Raji (cell line): ENCODE measurements around the gene ZDHHC24.

Experiments used
- POLR2A ChIP-seq: IDR thresholded peaks from 2 replicates; pipeline ENCODE4 v1.6.1; 2011; ENCODE audit warnings: low read depth, low read length, control low read depth; ENCODE audit not compliant: insufficient read depth

The ZDHHC24 gene

DNA sequence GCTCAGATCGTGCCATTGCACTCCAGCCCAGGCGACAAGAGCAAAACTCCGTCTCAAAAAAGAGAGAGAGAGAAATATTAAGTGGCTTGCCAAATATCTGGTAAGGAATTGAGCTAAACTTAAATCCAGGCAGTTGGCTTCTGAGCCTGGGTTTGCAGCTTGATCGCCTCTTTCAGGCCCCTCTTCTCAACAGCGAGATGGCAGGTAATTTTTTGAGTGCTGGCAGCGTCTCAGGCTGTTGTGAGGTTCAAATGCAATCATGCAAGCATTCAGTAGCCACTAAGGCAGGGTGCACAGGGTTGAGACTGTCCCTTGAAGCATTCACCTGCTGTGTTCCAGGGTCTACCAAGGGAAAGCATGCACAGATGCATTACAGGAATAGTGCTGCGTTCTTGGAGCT is 23.2 kb upstream of the ZDHHC24 start:
- TF ChIP-seq POLR2A: no peak

DNA sequence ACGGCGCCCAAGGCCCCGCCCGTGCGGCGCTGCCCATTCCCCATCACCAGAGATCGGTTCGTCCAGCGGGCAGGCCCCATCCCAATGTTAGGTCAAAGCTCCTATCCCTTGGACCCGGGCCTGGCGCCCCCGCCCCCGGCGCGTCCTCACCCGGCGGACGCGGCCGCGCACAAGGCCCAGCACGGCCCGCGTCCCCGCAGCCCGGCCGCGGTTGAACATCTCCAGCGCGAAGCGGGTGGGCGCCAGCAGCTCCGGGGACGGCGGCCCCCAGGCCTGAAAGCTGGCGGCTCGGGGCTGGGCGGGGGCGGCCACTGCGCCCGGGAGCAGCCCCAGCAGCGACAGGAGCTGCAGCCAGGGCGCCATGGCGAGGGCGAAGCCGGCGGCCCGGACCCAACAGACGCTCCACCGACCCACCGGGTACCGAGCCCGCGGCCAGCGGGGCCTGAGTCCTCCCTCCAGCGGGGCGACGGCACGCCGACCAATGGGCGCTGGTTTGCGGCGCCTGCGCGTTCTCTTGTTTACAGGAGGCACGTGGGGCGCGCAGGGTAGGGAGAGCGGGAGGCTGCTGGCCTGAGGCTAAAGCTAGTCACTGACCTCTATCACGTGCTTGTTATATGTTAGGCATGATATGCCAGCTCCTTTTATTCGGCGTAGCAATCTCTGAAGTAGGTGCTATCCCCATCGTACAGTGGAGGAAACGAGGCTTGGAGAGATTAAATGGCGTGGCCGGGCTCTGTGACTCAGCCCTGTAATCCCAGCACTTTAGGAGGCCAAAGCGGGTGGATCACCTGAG is 22.5 kb upstream of the ZDHHC24 start, which contains the start of gene CTSF:
Gene CTSF (minus strand): TSS at position 483 of the 793 bp plus-strand sequence. CDS start 120 bp downstream, at position 363.
- no peak for TF ChIP-seq POLR2A

DNA sequence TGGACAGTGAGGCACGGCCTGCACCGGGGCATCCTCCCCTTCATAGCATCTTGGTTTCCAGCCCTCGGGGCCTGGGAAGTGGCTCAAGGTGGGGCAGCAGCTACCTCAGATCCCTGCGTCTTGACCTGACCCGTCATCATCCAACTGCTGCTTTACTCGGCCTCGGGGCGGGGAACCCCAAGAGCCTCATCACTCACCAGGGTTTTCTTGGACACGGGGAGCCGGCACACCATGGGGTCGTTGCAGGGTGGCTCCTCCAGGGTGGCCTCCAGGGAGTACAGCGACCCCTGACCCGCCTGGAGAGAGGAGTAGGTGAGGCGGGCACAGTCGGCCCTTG is 21.9 kb upstream of the ZDHHC24 start:
- TF ChIP-seq POLR2A: no peak

DNA sequence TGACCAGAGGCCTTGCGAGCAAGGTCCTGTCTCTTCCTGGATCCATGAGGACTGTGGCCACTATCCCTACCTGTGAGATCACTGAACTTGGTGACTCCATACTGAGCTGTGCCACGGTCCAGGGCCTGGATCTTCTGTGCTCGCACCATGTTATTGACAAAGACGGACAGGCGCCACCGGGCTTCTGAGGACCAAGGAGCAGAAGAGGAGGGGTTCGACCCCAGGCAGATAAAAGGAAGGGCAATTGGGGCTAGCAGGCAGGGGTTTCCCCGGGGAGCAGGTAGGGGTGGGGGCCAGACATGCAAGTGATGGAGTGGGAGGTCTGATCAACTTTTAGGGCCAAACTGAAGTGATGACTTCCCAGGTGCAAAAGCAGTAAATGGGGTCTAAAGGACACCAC is 20.4 kb upstream of the ZDHHC24 start:
- no peak for TF ChIP-seq POLR2A

DNA sequence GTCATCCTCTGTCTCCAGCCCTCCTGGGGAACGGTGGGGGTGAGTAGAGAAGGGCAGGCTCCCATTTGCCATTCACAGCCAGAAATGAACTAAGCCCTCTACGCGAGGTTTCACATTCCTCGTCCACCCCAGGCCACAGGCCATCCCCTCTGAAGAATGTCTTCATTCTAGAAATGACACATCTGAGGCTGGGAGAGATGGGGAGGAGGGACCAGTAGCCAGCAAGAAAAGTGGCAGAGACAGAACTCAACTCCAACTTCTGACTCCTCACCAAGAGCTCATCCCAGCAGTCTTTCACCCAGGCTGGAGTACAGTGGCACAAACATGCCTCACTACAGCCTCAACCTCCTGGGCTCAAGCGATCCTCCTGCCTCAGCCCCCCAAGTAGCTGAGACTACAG is 19.1 kb upstream of the ZDHHC24 start:
- no peak for TF ChIP-seq POLR2A

DNA sequence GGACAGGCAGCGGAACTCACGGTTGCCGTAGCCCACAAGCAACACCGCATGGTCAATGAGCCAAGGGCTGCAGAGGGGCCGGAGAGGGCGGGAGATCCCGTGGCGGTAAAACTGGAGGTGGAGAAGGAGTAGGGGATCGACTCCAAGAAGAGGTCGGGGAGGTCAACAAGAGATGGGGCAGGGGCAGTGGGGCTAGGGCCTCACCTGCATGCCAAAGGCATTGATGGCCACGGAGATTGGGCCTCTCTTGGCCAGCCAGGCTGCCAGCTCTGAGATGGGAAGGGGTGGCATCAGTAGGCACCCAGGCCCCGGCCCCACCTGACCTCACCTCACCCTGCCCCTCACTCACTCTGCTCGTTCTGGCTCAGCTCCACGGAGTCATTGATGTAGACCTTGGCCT is 18.7 kb upstream of the ZDHHC24 start:
- no peak for TF ChIP-seq POLR2A

DNA sequence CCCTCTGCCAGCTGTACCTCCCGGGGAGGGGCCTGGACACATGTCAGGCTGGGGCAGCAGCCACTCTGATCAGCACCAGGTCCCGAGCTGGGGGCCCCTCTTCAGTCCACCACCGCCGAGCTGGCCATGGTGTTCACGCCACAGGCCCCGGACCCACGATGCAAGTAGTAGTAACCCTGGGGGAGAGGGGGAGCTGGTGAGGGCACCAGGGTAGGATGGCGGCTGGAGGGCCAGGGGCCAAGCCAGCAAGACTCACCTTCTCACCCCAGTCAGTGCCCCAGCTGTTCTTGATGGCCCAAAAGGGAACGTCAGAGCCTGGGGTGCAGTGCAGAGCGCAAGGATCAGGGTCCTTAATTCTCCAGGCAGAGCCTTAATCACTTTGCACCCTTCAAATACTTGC is 18.0 kb upstream of the ZDHHC24 start:
- TF ChIP-seq POLR2A: no peak

DNA sequence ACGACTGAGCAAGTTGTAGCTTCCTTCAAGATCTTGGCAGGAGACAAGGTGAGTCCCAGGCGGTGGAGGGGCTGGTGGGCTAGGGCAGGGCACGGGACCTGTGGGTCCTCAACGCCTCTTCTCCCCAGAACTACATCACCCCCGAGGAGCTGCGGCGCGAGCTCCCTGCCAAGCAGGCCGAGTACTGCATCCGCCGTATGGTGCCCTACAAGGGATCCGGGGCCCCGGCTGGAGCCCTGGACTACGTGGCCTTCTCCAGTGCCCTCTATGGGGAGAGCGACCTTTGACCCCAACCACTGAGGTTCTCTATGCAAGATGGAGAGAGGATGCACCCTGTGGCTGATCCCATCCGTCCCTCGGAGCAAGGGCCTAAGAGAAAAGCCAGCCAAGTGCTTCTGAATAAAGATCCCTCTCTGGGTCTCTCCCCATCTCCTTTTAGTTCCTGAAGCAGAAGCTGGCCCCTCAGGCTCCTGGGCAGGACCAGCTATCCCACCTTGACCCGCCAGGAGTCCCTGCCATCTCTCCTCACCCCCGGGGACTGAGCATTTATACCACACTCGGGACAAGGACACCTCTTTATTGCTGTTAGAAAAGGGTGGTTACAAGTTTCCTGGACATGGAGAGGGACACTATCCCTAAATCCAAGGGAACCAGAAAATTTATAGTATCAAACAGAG is 17.2 kb upstream of the ZDHHC24 start:
- TF ChIP-seq POLR2A: no peak

DNA sequence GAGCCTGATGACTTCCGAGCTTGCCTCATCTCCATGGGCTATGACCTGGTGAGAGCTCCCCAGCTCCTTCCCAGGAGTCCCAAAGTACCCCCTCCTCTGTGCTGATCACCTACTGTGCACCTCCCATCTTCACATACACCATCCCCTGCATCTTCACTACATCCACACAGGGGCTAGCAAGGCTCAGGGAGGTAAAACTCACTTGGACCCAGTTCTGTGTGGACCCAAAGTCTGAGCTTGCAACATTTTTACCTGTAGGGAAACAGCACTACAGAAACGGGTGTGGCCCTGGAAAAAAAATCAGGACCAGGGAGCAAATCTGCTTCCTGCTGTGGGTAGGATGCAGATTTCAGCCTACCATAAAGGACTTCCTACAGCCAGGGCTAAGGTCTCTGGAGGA is 16.4 kb upstream of the ZDHHC24 start:
- TF ChIP-seq POLR2A: no peak

DNA sequence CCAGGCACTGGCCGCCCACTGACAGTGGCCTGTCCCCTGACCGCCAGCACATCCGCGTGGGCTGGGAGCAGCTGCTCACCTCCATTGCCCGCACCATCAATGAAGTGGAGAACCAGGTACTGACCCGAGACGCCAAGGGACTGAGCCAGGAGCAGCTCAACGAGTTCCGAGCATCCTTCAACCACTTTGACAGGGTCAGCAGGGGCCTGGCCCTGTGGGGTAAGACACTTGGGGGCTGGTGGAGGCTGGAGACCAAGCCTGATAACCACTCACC is 16.1 kb upstream of the ZDHHC24 start:
- TF ChIP-seq POLR2A: no peak

DNA sequence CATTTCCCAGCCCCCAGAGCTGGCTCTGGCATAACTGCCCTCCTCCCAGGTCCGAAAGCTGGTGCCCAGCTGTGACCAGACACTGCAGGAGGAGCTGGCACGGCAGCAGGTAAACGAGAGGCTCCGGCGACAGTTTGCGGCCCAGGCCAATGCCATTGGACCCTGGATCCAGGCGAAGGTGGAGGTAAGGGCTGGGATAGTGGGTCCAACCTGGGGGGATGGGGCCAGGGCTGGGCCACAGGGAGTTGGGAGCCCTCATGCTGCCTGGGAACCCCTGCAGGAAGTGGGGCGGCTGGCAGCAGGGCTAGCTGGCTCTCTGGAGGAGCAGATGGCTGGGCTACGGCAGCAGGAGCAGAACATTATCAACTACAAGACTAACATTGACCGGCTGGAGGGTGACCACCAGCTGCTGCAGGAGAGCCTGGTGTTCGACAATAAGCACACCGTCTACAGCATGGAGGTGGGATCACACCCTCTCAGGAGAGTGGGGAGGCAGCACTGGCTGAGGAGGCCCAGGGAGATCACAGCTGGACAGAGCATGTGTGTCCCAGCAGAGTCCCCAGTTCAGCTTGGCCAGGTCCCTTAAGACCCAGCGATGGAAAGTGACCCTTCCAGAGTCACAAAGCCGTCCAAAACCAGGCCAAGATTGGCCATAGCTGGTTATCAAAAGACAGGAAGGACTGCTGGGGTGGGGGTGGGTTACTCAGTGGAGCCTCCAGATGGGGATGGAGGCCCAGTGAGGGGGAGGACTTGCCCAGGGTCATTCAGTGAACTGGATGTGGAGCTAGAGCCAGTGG is 15.5 kb upstream of the ZDHHC24 start:
- no peak for TF ChIP-seq POLR2A

DNA sequence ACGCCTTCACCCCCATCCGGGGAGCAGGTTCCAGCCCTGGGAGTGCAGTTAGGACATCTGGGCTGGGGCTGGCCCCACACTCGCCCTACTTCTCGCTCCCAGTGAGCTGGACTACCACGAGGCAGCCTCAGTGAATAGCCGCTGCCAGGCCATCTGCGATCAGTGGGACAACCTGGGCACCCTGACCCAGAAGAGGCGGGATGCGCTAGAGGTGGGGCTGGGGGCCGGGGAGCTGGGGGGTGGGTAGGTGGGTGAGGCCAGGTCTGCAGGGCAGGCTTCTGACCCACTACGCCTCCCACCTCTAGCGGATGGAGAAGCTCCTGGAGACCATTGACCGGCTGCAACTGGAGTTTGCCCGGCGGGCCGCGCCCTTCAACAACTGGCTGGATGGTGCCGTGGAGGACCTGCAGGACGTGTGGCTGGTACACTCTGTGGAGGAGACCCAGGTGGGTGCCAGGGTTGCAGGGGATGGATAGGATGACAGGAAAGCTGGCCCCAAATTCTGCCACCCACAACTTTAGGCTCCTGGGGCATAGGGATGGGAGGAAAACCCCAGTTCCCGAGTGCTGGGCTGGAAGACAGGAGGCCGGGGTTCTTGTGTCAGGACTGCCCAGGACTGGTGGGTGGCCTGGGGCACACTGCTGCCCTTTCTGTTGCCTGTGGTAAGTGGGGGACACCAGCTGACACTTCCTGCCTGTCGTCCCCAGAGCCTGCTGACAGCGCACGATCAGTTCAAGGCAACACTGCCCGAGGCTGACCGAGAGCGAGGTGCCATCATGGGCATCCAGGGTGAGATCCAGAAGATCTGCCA is 14.2 kb upstream of the ZDHHC24 start:
- no peak for TF ChIP-seq POLR2A

DNA sequence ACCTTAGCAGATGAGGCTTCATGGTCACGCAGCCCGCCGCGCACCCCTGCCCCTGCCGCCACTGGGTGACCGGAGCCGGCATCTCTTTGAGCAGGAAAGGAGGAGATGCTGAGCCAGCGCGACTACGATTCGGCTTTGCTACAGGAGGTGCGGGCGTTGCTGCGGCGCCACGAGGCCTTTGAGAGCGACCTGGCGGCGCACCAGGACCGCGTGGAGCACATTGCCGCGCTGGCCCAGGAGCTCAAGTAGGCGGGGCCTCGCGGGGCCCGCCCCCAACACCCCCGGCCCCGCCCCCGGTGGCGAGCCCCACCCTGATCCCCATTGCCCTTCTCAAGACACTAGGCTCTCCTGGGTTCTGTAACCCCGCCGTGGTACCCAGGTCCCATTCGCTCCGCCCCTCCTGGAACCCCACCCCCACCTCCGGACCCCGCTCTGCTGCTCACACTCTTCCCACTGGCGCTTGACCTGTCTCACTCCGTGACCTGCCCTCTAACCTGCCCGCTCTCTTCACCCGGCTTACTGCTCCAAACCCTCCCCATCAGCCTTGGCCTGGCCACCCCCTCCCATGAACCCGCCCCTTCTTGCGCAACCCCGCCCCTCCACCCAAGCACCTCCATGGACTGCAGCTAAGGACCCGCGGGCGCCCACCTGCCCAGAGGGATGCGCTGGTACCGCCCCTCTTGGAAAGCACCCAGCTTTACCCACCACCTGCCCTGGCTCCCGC is 13.5 kb upstream of the ZDHHC24 start:
- TF ChIP-seq POLR2A: no peak

DNA sequence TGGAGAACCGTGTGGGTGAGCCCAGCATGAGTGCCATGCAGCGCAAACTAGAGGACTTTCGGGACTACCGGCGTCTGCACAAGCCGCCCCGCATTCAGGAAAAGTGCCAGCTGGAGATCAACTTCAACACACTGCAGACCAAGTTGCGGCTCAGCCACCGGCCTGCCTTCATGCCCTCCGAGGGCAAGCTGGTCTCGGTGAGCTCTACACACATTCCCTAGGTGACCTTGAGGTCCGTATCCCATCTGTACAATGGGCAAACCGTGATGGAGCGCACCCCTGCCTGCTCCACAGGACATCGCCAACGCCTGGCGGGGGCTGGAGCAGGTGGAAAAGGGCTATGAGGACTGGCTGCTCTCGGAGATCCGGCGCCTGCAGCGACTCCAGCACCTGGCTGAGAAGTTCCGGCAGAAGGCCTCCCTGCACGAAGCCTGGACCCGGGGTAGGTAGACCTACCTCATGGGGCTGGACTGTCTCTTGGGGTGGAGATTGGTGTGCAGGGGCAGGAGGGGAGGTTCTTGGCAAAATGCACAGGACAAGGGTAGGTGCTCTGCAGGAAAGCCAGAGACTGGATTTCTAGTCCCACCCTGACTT is 12.0 kb upstream of the ZDHHC24 start:
- TF ChIP-seq POLR2A: no peak
